GM23248 (cell line): ENCODE results near the gene PKNOX1. TPM values are rescaled to one million over a fixed set of nuclear protein-coding genes. Genes with fewer than 3 reads are reported as not detected.

Source experiments
- DNase-seq: peaks from one replicate; pipeline ENCODE4 v3.0.0-alpha.2; 2015
- H2AFZ ChIP-seq: fragments of 200-600 bp; sonication (generic); 2 replicates; pipeline ENCODE4 v1.6.1; 2016; ENCODE audit warnings: antibody characterized with exemption
- H3F3A ChIP-seq: fragments of 200-600 bp; sonication (generic); 2 replicates; pipeline ENCODE4 v1.6.1; 2016; ENCODE audit warnings: mild to moderate bottlenecking, antibody characterized with exemption, mixed run types; ENCODE audit not compliant: insufficient read depth
- H3K27ac ChIP-seq: fragments of 200-600 bp; sonication (generic); 2 replicates; pipeline ENCODE4 v1.5.1; 2016; ENCODE audit warnings: mild to moderate bottlenecking
- H3K27me3 ChIP-seq: fragments of 200-600 bp; sonication (generic); replicated peaks from 2 replicates; pipeline ENCODE4 v1.6.1; 2016; ENCODE audit warnings: mild to moderate bottlenecking; ENCODE audit not compliant: insufficient read depth
- H3K36me3 ChIP-seq: fragments of 200-600 bp; sonication (generic); 2 replicates; pipeline ENCODE4 v1.6.1; 2016; ENCODE audit warnings: low read depth, mild to moderate bottlenecking
- H3K4me1 ChIP-seq: fragments of 200-600 bp; sonication (generic); 2 replicates; pipeline ENCODE4 v1.6.1; 2016; ENCODE audit warnings: mild to moderate bottlenecking; ENCODE audit not compliant: insufficient read depth
- H3K4me2 ChIP-seq: fragments of 200-600 bp; sonication (generic); one replicate; pipeline ENCODE4 v1.6.1; 2016; ENCODE audit warnings: mild to moderate bottlenecking; ENCODE audit not compliant: unreplicated experiment
- H3K4me3 ChIP-seq: fragments of 200-600 bp; sonication (generic); 2 replicates; pipeline ENCODE4 v1.5.1; 2016; ENCODE audit warnings: mild to moderate bottlenecking
- H3K79me2 ChIP-seq: fragments of 200-600 bp; sonication (generic); 2 replicates; pipeline ENCODE4 v1.6.1; 2016; ENCODE audit warnings: mild to moderate bottlenecking; ENCODE audit not compliant: insufficient read depth
- H3K9ac ChIP-seq: fragments of 200-600 bp; sonication (generic); 2 replicates; pipeline ENCODE4 v1.6.1; 2016; ENCODE audit warnings: mild to moderate bottlenecking
- H3K9me2 ChIP-seq: fragments of 200-600 bp; sonication (generic); 2 replicates; pipeline ENCODE4 v1.6.1; 2016; ENCODE audit warnings: mixed run types, mild to moderate bottlenecking, moderate library complexity; ENCODE audit not compliant: insufficient read depth
- H3K9me3 ChIP-seq: fragments of 200-600 bp; sonication (generic); one replicate; pipeline ENCODE4 v1.6.1; 2017; ENCODE audit warnings: low read depth
- H4K20me1 ChIP-seq: fragments of 200-600 bp; sonication (generic); 2 replicates; pipeline ENCODE4 v1.6.0; 2016; ENCODE audit not compliant: insufficient read depth
- EZH2 ChIP-seq: fragments of 200-600 bp; sonication (generic); IDR thresholded peaks from 2 replicates; pipeline ENCODE4 v1.6.1; 2018; ENCODE audit warnings: antibody characterized with exemption, mild to moderate bottlenecking; ENCODE audit not compliant: insufficient read depth, poor library complexity, severe bottlenecking
- EZH2phosphoT487 ChIP-seq: fragments of 200-600 bp; sonication (generic); IDR thresholded peaks from 2 replicates; pipeline ENCODE4 v1.6.1; 2018; ENCODE audit warnings: antibody characterized with exemption, moderate library complexity, mild to moderate bottlenecking, low read depth; ENCODE audit not compliant: insufficient read depth
- WGBS, 2 experiments: methylation state at CpG; one replicate each; pipeline ENCODE4 v1.1.6; 2015 to 2017; ENCODE audit warnings: low lambda C conversion rate in 2 of 2, low coverage in 1 of 2; ENCODE audit errors: missing lambda C conversion rate in 2 of 2; 5-methylcytosine and 5-hydroxymethylcytosine counted together
- in situ Hi-C: fragments of 300-500 bp; cut with MboI; formaldehyde crosslinking; loops from 2 replicates; pipeline ENCODE4 v1.15.0; 2020
- polyA plus RNA-seq: library from polyadenylated mRNA; unstranded; fragments of >200 nt; fragmentation: Nextera tagmentation; extraction: Ambion mirVana; gene quantifications from 2 replicates; pipeline ENCODE4 v1.2.1, GENCODE V29; 2016
- total RNA-seq: library from RNA; depleted of rRNA; stranded (reverse); fragments of >200 nt; shearing (Covaris generic); gene quantifications from 2 replicates; pipeline ENCODE4 v1.2.3, GENCODE V29; 2014

Gene PKNOX1
- total and polyA plus RNA-seq, 2 experiments from 2014 or later: 11.1 to 25.9 TPM

DNA sequence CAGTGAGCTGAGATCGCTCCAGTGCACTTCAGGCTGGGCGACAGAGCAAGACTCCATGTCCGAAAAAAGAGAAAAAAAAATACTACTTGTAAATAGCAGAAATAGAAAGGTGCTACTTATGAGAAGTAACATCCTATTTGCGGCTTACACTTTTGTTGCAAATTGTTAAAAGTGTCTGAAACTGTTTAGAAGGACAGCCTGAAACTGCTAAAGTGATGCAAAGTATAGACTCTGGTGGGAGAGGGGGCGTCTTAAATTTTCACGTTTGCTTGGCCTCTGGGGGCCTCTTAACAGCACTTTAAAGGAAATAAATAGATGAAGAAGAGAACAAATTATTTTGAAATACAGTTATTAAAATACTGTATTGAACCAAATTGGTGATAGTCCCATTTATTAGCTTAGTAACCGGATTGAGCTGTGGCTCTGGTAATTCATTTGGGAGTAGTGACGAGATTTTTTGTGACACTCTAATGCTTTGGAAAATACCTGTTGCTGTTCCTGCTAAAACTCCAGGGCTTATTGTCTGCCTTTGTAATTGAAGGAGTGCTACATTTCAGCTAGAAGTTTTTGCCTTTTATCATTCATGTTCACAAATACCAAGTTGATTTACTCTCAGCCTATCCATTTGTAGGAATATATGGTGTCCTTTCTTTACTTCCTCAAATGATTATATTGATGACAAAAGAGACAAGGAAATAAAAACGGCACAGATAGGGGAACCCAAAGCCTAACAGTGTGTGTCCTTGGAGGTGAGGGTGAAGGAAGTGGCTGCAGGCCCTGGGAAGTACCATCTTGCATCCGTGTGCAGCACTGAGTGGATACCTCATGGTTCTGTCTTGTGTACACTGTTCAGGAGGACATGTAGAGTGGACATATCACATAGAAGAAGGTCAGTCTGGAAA, 6.2 kb downstream of the PKNOX1 start:
- H3K79me2 ChIP-seq: peaks cover 100% of the 10 kb centered on the region
- H3K4me2 ChIP-seq: no peak overlapping the region
- 76 to 78% methylated on average over 10 of the region's 10 CpGs for WGBS, 2 experiments
- H3F3A ChIP-seq: peaks cover 15% of the 10 kb centered on the region; the same call in 1 of the 2 replicates
- TF ChIP-seq EZH2phosphoT487 (no peak), EZH2 (no peak)
- H3K36me3 ChIP-seq: no peaks in the 10 kb centered on the region; the same call in 1 of the 2 replicates
- no peak for DNase-seq
- H2AFZ ChIP-seq: no peak overlapping the region
- no peaks in the 10 kb centered on the region for H4K20me1 ChIP-seq
- no peaks in the 10 kb centered on the region for H3K27me3 ChIP-seq
- no peak overlapping the region for H3K27ac ChIP-seq
- H3K4me1 ChIP-seq: peaks cover 8% of the 10 kb centered on the region; the same call in 1 of the 2 replicates
- H3K9me2 ChIP-seq: no peaks in the 10 kb centered on the region
- in situ Hi-C loops: no loop called here
- no peaks in the 10 kb centered on the region for H3K9me3 ChIP-seq
- H3K9ac ChIP-seq: no peak overlapping the region
- no peak overlapping the region for H3K4me3 ChIP-seq

DNA sequence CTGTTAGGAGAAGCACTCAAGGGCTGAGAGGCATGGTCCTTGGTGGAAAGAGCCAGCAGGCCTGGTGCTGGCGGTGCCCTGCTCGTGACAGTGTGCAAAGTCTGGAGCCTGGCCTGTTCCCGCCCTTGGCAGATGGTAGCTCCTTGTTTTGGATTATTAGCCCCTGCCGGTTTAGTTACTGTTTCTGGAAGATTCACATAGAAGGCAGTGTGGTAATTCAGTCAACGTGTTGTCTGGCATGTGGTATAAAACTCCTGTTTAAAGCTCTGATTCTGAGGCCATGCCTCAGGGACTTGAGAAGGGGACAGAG, 6.8 kb downstream of the PKNOX1 start:
- WGBS, 2 experiments: 42 to 54% methylated on average over 5 of the region's 5 CpGs
- H3K9me3 ChIP-seq: no peaks in the 10 kb centered on the region
- no peak for DNase-seq
- H2AFZ ChIP-seq: no peak overlapping the region
- H3K4me3 ChIP-seq: no peak overlapping the region
- no peak overlapping the region for H3K4me2 ChIP-seq
- no peaks in the 10 kb centered on the region for H3K27me3 ChIP-seq
- 0 out of 2 replicates have a peak, but pooled peaks cover 7% of the 10 kb centered on the region for H3K4me1 ChIP-seq
- H3K9me2 ChIP-seq: no peaks in the 10 kb centered on the region
- H3K9ac ChIP-seq: no peak overlapping the region
- H3K36me3 ChIP-seq: no peaks in the 10 kb centered on the region; the same call in 1 of the 2 replicates
- H4K20me1 ChIP-seq: no peaks in the 10 kb centered on the region
- peaks cover 9% of the 10 kb centered on the region; the same call in 1 of the 2 replicates for H3F3A ChIP-seq
- H3K27ac ChIP-seq: no peak overlapping the region
- TF ChIP-seq EZH2 (no peak), EZH2phosphoT487 (no peak)
- H3K79me2 ChIP-seq: peaks cover 100% of the 10 kb centered on the region
- in situ Hi-C loops: no loop called here

DNA sequence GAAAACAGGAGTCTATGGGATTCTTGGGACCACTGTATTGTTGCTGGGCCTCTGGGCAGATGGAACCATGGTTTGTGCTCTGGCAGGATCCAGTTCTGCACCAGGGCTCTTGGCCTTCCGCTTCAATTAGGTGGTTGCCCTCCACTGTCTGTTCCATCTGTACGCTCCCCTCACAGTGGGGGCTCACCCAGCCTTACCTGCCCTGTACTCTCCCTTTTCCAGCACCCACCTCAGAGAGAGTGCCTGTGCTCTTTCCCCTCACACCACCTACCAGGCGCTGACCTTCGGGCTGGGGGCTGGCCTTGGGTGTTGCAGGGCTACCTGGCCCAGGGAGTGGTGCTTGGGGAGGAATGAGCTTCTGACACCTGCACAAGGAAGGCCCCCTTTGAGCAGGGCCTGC, 7.5 kb downstream of the PKNOX1 start:
- H3K4me2 ChIP-seq: no peak overlapping the region
- no peaks in the 10 kb centered on the region for H3K9me2 ChIP-seq
- no peaks in the 10 kb centered on the region; the same call in 1 of the 2 replicates for H3K36me3 ChIP-seq
- TF ChIP-seq EZH2: no peak
- TF ChIP-seq EZH2phosphoT487: no peak
- no peaks in the 10 kb centered on the region for H3K9me3 ChIP-seq
- H3K79me2 ChIP-seq: peaks cover 100% of the 10 kb centered on the region
- no peak overlapping the region for H3K4me3 ChIP-seq
- no peak overlapping the region for H2AFZ ChIP-seq
- 0 out of 2 replicates have a peak, but pooled peaks cover 3% of the 10 kb centered on the region for H3K4me1 ChIP-seq
- no peaks in the 10 kb centered on the region for H4K20me1 ChIP-seq
- 91 to 92% methylated on average over 4 of the region's 4 CpGs for WGBS, 2 experiments
- no peaks in the 10 kb centered on the region for H3K27me3 ChIP-seq
- no peak overlapping the region for H3K9ac ChIP-seq
- peaks cover 2% of the 10 kb centered on the region for H3F3A ChIP-seq
- no peak overlapping the region for H3K27ac ChIP-seq
- in situ Hi-C loops: no loop called here
- DNase-seq: no peak

DNA sequence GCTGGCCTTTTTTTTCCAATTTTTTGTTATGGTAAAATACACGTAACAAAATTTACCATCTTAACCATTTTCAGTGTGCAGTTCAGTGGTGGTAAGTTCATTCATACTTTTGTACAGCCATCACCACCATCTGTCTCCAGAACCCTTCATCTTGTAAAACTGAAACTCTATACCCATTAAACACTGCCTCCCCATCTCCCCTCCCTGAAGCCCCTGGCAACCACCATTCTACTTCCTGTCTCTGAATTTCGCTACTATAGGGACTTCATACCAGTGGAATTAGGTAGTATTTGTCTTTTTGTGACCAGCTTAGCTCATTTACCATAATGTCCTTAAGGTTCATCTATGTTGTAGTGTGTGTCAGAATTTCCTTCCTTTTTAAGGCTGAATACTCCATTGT, 8.7 kb downstream of the PKNOX1 start:
- Histone ChIP-seq H3K27ac (no peak overlapping the region), H3K4me2 (no peak overlapping the region)

More for the DNA sequence above, 8.7 kb downstream of the PKNOX1 start:
- DNase-seq: no peak
- H3K9me2 ChIP-seq: no peaks in the 10 kb centered on the region
- H3K27me3 ChIP-seq: no peaks in the 10 kb centered on the region
- no peaks in the 10 kb centered on the region for H3K9me3 ChIP-seq
- peaks cover 97% of the 10 kb centered on the region for H3K79me2 ChIP-seq
- TF ChIP-seq EZH2: no peak
- TF ChIP-seq EZH2phosphoT487: no peak
- H3K9ac ChIP-seq: no peak overlapping the region
- in situ Hi-C loops: no loop called here
- H3K36me3 ChIP-seq: no peaks in the 10 kb centered on the region; the same call in 1 of the 2 replicates
- H4K20me1 ChIP-seq: no peaks in the 10 kb centered on the region
- no peaks in the 10 kb centered on the region; the same call in 1 of the 2 replicates for H3F3A ChIP-seq
- no peak overlapping the region for H2AFZ ChIP-seq
- no peak overlapping the region for H3K4me3 ChIP-seq
- peaks cover 7% of the 10 kb centered on the region; the same call in 1 of the 2 replicates for H3K4me1 ChIP-seq
- WGBS, 2 experiments: 84 to 93% methylated on average over 2 of the region's 2 CpGs
